PC-3 (cell line): ENCODE data around the gene METTL16. TPM values are rescaled to one million over a fixed set of nuclear protein-coding genes. Genes with fewer than 3 reads are reported as not detected.

Experiments
- ATAC-seq: fragments of 200-7000 bp; cut with Tn5 transposase; 2 replicates; pipeline ENCODE4 v1.9.1; 2020; ENCODE audit warnings: mild to moderate bottlenecking, moderate library complexity
- BruUV-seq: library from RNA; stranded (reverse); fragments of 400-500 nt; replicated peaks from 2 replicates; lab custom pipeline; 2021; lab: Mats Ljungman, UMichigan
- CTCF ChIA-PET: fragments of 300-600 bp; sonication (Branson Sonifier 250); formaldehyde crosslinking; loops from one replicate; lab custom pipeline; 2022; ENCODE audit warnings: antibody characterized with exemption; lab: Charles Lee
- POLR2A ChIA-PET: fragments of 300-600 bp; sonication (Branson Sonifier 250); formaldehyde crosslinking; loops from one replicate; lab custom pipeline; 2022; ENCODE audit warnings: antibody characterized with exemption; ENCODE audit not compliant: unreplicated experiment; lab: Charles Lee
- DNase-seq: peaks from one replicate; pipeline ENCODE4 v3.0.0-alpha.2; 2015
- H2AFZ ChIP-seq: fragments of 300-600 bp; sonication (generic); 2 replicates; pipeline ENCODE4 v1.6.0; 2016; ENCODE audit warnings: antibody characterized with exemption, low read length
- H3F3A ChIP-seq: fragments of 300-600 bp; sonication (generic); one replicate; pipeline ENCODE4 v1.6.0; 2017; ENCODE audit warnings: antibody characterized with exemption, low read length, control low read depth, mild to moderate bottlenecking; ENCODE audit not compliant: unreplicated experiment
- H3K27ac ChIP-seq: fragments of 300-600 bp; sonication (generic); 2 replicates; pipeline ENCODE4 v1.5.1; 2016; ENCODE audit warnings: mild to moderate bottlenecking, low read length
- H3K27me3 ChIP-seq: fragments of 300-600 bp; sonication (generic); 2 replicates; pipeline ENCODE4 v1.6.1; 2016; ENCODE audit warnings: low read length, mixed read lengths
- H3K36me3 ChIP-seq: fragments of 300-600 bp; sonication (generic); 2 replicates; pipeline ENCODE4 v1.6.1; 2016; ENCODE audit warnings: low read depth, mixed run types, low read length, mixed read lengths
- H3K4me1 ChIP-seq: fragments of 300-600 bp; sonication (generic); 2 replicates; pipeline ENCODE4 v1.5.1; 2016; ENCODE audit warnings: low read length; ENCODE audit not compliant: insufficient read depth
- H3K4me2 ChIP-seq: fragments of 300-600 bp; sonication (generic); 2 replicates; pipeline ENCODE4 v1.6.0; 2016; ENCODE audit warnings: low read length
- H3K4me3 ChIP-seq: fragments of 300-600 bp; sonication (generic); 2 replicates; pipeline ENCODE4 v1.5.1; 2016; ENCODE audit warnings: mild to moderate bottlenecking, low read length, mixed read lengths
- H3K79me2 ChIP-seq: fragments of 300-600 bp; sonication (generic); 2 replicates; pipeline ENCODE4 v1.6.1; 2017; ENCODE audit warnings: low read length, mixed read lengths
- H3K9ac ChIP-seq: fragments of 300-600 bp; sonication (generic); 2 replicates; pipeline ENCODE4 v1.6.0; 2016; ENCODE audit warnings: mild to moderate bottlenecking, low read length
- H3K9me2 ChIP-seq: fragments of 300-600 bp; sonication (generic); replicated peaks from 2 replicates; pipeline ENCODE4 v1.6.1; 2016; ENCODE audit warnings: mixed run types, low read length, mixed read lengths
- H3K9me3 ChIP-seq: fragments of 300-600 bp; sonication (generic); 2 replicates; pipeline ENCODE4 v1.6.1; 2016; ENCODE audit warnings: low read length, mixed read lengths
- H4K20me1 ChIP-seq: fragments of 300-600 bp; sonication (generic); 2 replicates; pipeline ENCODE4 v1.6.1; 2016; ENCODE audit warnings: low read length, mixed read lengths
- CTCF ChIP-seq: fragments of 300-600 bp; sonication (generic); conservative IDR thresholded peaks from 2 replicates; pipeline ENCODE4 v1.5.1; 2017; ENCODE audit warnings: antibody characterized with exemption, low read depth, mild to moderate bottlenecking, low read length
- EZH2 ChIP-seq: fragments of 300-600 bp; sonication (generic); IDR thresholded peaks from one replicate; pipeline ENCODE4 v1.6.1; 2017; ENCODE audit warnings: antibody characterized with exemption, mild to moderate bottlenecking, low read length; ENCODE audit not compliant: unreplicated experiment
- EZH2phosphoT487 ChIP-seq: fragments of 300-600 bp; sonication (generic); IDR thresholded peaks from 2 replicates; pipeline ENCODE4 v1.6.1; 2018; ENCODE audit warnings: mild to moderate bottlenecking, antibody characterized with exemption, low read length, borderline replicate concordance
- intact Hi-C: fragments of 100-400 bp; cut with micrococcal nuclease; formaldehyde crosslinking; loops from 2 replicates; pipeline ENCODE4 v1.9.0; 2023
- total RNA-seq: library from RNA; depleted of rRNA; stranded (reverse); fragments of >200 nt; gene quantifications from 2 replicates; pipeline ENCODE4 v1.2.3, GENCODE V29; 2014

The METTL16 gene
- total RNA-seq, 1 experiment from 2014 or later = 20.8 TPM

- H3K79me2 ChIP-seq = no peaks in the 10 kb centered on the region
- no peak for ATAC-seq
- no peaks in the 10 kb centered on the region for H3K9me2 ChIP-seq
- H3F3A ChIP-seq = no peaks in the 10 kb centered on the region
- no peak for DNase-seq
- H3K9me3 ChIP-seq = no peaks in the 10 kb centered on the region
- no peak overlapping the region for H2AFZ ChIP-seq
- no peak overlapping the region for H3K4me3 ChIP-seq
- TSS peak; percentile 25 for BruUV-seq
- TF ChIP-seq CTCF (no peak), EZH2 (no peak), EZH2phosphoT487 (no peak)
- POLR2A ChIA-PET = no interaction called here
- no peak overlapping the region for H3K4me2 ChIP-seq
- no peak overlapping the region for H3K9ac ChIP-seq
- no peaks in the 10 kb centered on the region for H3K27me3 ChIP-seq
- H4K20me1 ChIP-seq = no peaks in the 10 kb centered on the region
- CTCF ChIA-PET = no interaction called here
- H3K27ac ChIP-seq = no peak overlapping the region
- no peaks in the 10 kb centered on the region for H3K36me3 ChIP-seq
- intact Hi-C loops = no loop called here
- no peaks in the 10 kb centered on the region for H3K4me1 ChIP-seq
Measured at GRCh38 chr17:2420176-2420575, 91.5 kb downstream of the METTL16 start.

GRCh38 chr17:2419486-2419885, 92.2 kb downstream of the METTL16 start:
- H3K9ac ChIP-seq = no peak overlapping the region
- H3K27ac ChIP-seq = no peak overlapping the region
- H2AFZ ChIP-seq = no peak overlapping the region
- no peaks in the 10 kb centered on the region for H3K9me2 ChIP-seq
- no peaks in the 10 kb centered on the region for H3K36me3 ChIP-seq
- BruUV-seq = no TSS peak
- POLR2A ChIA-PET = no interaction called here
- H3K4me3 ChIP-seq = no peak overlapping the region
- H3K27me3 ChIP-seq = no peaks in the 10 kb centered on the region
- H4K20me1 ChIP-seq = no peaks in the 10 kb centered on the region
- intact Hi-C loops = no loop called here
- no peaks in the 10 kb centered on the region for H3K4me1 ChIP-seq
- DNase-seq = no peak
- no peaks in the 10 kb centered on the region for H3F3A ChIP-seq
- ATAC-seq = no peak
- CTCF ChIA-PET = no interaction called here
- no peak overlapping the region for H3K4me2 ChIP-seq
- TF ChIP-seq EZH2phosphoT487 = no peak
- no peaks in the 10 kb centered on the region for H3K9me3 ChIP-seq
- no peaks in the 10 kb centered on the region for H3K79me2 ChIP-seq

GRCh38 chr17:2418572-2418971, 93.1 kb downstream of the METTL16 start:
- Histone ChIP-seq H3K27ac (no peak overlapping the region), H2AFZ (no peak overlapping the region), H3K9ac (no peak overlapping the region), H4K20me1 (no peaks in the 10 kb centered on the region), H3K27me3 (no peaks in the 10 kb centered on the region), H3K4me3 (no peak overlapping the region), H3K79me2 (no peaks in the 10 kb centered on the region), H3K9me2 (no peaks in the 10 kb centered on the region), H3K4me1 (no peaks in the 10 kb centered on the region), H3K9me3 (no peaks in the 10 kb centered on the region), H3K4me2 (no peak overlapping the region), H3K36me3 (peaks cover 6% of the 10 kb centered on the region; the same call in 1 of the 2 replicates), H3F3A (no peaks in the 10 kb centered on the region)
- TF ChIP-seq EZH2phosphoT487 (no peak), EZH2 (no peak), CTCF (no peak)
- intact Hi-C loops = no loop called here
- ATAC-seq = no peak
- no TSS peak for BruUV-seq
- DNase-seq = no peak
- CTCF ChIA-PET = no interaction called here
- POLR2A ChIA-PET = no interaction called here
